ENCODE data around the gene ATG12. TPM values are rescaled to one million over a fixed set of nuclear protein-coding genes. Genes with fewer than 3 reads are reported as not detected.

The ATG12 gene
- total RNA-seq, 4 donors from 2014 or later, result 27.4 to 118 (median 63.7) TPM

DNA sequence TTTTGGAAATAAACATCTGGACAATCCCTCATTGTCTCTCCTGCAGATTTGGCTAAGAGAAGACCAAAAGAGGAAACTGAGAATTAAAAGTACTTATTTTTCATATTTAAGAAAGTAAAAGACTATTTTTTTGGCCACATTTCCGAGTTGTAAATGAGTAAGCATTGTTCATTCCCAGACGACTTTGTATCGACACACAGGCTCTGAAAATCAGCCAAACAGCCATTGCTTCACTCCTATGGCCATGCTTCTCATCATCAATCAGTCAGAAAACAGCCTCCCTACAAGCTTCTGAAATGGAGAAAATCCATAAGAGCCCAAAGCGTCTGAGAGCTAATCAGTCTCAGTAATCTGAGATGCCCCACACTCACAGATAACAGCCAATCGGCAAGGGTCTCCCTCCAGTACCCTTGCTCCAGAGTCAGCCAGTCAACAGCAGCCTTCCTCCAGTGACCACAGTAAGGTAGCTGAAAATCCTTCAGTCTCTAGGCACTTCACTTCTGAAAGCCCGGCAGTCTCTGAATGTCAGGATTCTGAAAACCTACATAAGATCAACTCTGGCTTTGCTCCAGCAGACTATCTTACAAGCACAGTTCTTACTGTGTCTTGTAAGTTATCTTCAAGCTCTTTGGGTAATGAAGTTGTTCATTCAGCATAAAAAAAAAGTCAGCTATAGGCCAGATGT, 55.8 kb downstream of the ATG12 start:
- Histone ChIP-seq H3K4me3 (no peak overlapping the region), H3K9me3 (no peaks in the 10 kb centered on the region), H3K4me1 (no peaks in the 10 kb centered on the region), H3K36me3 (no peaks in the 10 kb centered on the region), H3K27ac (no peak overlapping the region), H3K27me3 (no peaks in the 10 kb centered on the region)
- TF ChIP-seq POLR2A (IDR thresholded peaks at IDR 0.05) (no peak), CTCF (IDR thresholded peaks at IDR 0.05) (no peak)
- intact Hi-C loops (cut with DNase I; ENCODE audit: low total_unique reads), result no loop called here
- no peak for DNase-seq

DNA sequence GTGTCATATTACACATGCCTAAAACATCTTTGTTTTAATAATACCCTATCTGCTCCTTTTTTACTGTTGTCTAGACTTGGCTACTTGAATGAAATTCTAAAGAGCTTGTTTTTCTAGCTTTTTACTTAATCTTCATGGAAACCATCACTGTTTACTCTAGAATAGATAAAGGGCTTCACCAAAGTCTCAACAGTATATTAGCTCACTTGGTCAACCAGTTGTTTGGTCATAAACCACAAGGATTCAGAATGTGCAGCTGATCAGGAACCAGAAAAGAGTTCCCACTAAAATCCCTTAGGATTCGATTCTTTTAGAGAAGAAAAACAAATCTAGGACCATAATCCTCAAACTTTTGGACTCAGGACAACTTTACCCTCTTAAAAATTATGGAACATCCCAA, 62.9 kb downstream of the ATG12 start:
- no peaks in the 10 kb centered on the region for H3K36me3 ChIP-seq
- no peaks in the 10 kb centered on the region for H3K27me3 ChIP-seq
- intact Hi-C loops (cut with DNase I; ENCODE audit: low total_unique reads), result no loop called here

More for the DNA sequence above, 62.9 kb downstream of the ATG12 start:
- H3K27ac ChIP-seq, result no peak overlapping the region
- no peaks in the 10 kb centered on the region for H3K4me1 ChIP-seq
- no peak overlapping the region for H3K4me3 ChIP-seq
- no peak for DNase-seq
- H3K9me3 ChIP-seq, result no peaks in the 10 kb centered on the region
- no peak for TF ChIP-seq CTCF (IDR thresholded peaks at IDR 0.05)
- no peak for TF ChIP-seq POLR2A (IDR thresholded peaks at IDR 0.05)

Other genes starting within 250 kb of the ATG12 start
- 10 to 100 TPM in 2 of 4 donors, 1 to 10 TPM in 1, not detected in 1; 5.4 to 14.0 (median 13.5) TPM for gene TICAM2, start 239.1 kb downstream of the ATG12 start, total RNA-seq
- 100 to 1,000 TPM in 1 of 4 donors, 10 to 100 TPM in 3; 33.0 to 155 (median 80.2) TPM for gene TMED7, start 215.5 kb downstream of the ATG12 start, total RNA-seq
- 10 to 100 TPM in 2 of 4 donors, 1 to 10 TPM in 2; 1.2 to 33.9 (median 8.5) TPM for gene CDO1, start 24.9 kb downstream of the ATG12 start, total RNA-seq
- gene AP3S1, start 370 bp upstream of the ATG12 start, total RNA-seq, result 10 to 100 TPM; 31.8 to 87.2 (median 60.8) TPM
- gene LVRN, start 120.9 kb upstream of the ATG12 start, total RNA-seq, result 1 to 10 TPM in 1 of 4 donors, not detected in 3; 1.7 TPM
- not detected for gene ARL14EPL, start 190.9 kb upstream of the ATG12 start, total RNA-seq
- gene COMMD10, start 243.5 kb upstream of the ATG12 start, total RNA-seq, result 10 to 100 TPM; 37.3 to 82.6 (median 67.3) TPM

All from uterus (tissue), 4 donors.